ENCODE data around the gene SNTG2.

The SNTG2 gene

DNA sequence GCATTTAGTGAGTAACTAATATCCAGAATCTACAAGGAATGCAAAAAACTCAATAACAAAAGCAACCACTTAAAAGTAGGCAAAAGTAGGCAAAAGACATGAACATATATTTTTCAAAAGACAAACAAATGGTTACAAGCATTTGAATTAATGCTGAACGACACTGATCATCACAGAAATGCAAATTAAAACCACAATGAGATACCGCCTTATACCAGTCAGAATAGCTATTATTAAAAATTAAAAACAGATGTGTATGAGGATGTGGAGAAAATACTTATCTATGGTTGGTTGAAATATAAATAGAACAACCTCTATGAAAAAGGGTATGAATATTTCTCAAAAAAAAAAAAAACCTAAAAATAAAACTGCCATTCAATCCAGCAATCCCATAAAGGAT is 51.7 kb downstream of the SNTG2 start:
- no peaks in the 10 kb centered on the region for H4K20me1 ChIP-seq (ENCODE audit: control insufficient read depth, insufficient read depth, low read depth, low read length)
- H3K4me2 ChIP-seq (ENCODE audit: low read length): no peak overlapping the region
- no peaks in the 10 kb centered on the region for H3K36me3 ChIP-seq (ENCODE audit: control insufficient read depth, low read length)
- TF ChIP-seq, protein P1, sequence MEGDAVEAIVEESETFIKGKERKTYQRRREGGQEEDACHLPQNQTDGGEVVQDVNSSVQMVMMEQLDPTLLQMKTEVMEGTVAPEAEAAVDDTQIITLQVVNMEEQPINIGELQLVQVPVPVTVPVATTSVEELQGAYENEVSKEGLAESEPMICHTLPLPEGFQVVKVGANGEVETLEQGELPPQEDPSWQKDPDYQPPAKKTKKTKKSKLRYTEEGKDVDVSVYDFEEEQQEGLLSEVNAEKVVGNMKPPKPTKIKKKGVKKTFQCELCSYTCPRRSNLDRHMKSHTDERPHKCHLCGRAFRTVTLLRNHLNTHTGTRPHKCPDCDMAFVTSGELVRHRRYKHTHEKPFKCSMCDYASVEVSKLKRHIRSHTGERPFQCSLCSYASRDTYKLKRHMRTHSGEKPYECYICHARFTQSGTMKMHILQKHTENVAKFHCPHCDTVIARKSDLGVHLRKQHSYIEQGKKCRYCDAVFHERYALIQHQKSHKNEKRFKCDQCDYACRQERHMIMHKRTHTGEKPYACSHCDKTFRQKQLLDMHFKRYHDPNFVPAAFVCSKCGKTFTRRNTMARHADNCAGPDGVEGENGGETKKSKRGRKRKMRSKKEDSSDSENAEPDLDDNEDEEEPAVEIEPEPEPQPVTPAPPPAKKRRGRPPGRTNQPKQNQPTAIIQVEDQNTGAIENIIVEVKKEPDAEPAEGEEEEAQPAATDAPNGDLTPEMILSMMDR (IDR thresholded peaks at IDR 0.05; ENCODE audit: low read depth, low read length, poor library complexity, severe bottlenecking): no peak
- TF ChIP-seq EZH2phosphoT487 (IDR thresholded peaks at IDR 0.05; ENCODE audit: borderline replicate concordance, low read length): no peak
- H3K4me1 ChIP-seq (ENCODE audit: control insufficient read depth, low read length): no peaks in the 10 kb centered on the region
- no peaks in the 10 kb centered on the region for H3F3A ChIP-seq (ENCODE audit: control insufficient read depth, insufficient read depth)
- no peaks in the 10 kb centered on the region for H3K79me2 ChIP-seq (ENCODE audit: control insufficient read depth, low read length)
- H3K4me3 ChIP-seq (ENCODE audit: low read length): no peak overlapping the region
- H3K27ac ChIP-seq (ENCODE audit: low read depth, low read length): no peak overlapping the region
- H3K27me3 ChIP-seq (ENCODE audit: control insufficient read depth, low read length): no peaks in the 10 kb centered on the region
- H3K9me2 ChIP-seq (replicated peaks; ENCODE audit: control insufficient read depth, low read length): no peaks in the 10 kb centered on the region
- no peaks in the 10 kb centered on the region for H3K9me3 ChIP-seq (ENCODE audit: control insufficient read depth, insufficient read depth, low read length)

DNA sequence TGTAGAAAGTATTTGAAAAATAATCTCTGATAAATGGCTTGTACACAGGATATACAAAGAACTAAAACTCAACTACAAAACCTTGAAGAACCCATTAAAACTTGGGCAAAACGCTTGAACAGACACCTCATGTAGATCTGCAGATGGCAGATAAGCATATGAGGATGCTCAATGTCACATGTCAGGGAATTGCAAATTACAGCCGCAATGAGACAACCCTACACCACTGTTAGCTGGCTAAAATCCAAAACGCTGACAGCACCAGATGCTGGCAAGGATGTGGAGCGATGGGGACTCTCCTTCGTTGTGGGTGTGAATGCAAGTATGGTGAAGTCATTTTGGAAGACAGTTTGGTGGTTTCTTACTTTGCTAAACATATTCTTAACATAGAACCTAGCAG is 53.7 kb downstream of the SNTG2 start:
- Histone ChIP-seq H4K20me1 (ENCODE audit: control insufficient read depth, insufficient read depth, low read depth, low read length) (no peaks in the 10 kb centered on the region), H3K36me3 (ENCODE audit: control insufficient read depth, low read length) (no peaks in the 10 kb centered on the region), H3K9me3 (ENCODE audit: control insufficient read depth, insufficient read depth, low read length) (no peaks in the 10 kb centered on the region), H3K27me3 (ENCODE audit: control insufficient read depth, low read length) (no peaks in the 10 kb centered on the region), H3K4me3 (ENCODE audit: low read length) (no peak overlapping the region), H3K4me1 (ENCODE audit: control insufficient read depth, low read length) (no peaks in the 10 kb centered on the region), H3K79me2 (ENCODE audit: control insufficient read depth, low read length) (no peaks in the 10 kb centered on the region), H3K4me2 (ENCODE audit: low read length) (no peak overlapping the region), H3F3A (ENCODE audit: control insufficient read depth, insufficient read depth) (no peaks in the 10 kb centered on the region), H3K27ac (ENCODE audit: low read depth, low read length) (no peak overlapping the region), H3K9me2 (replicated peaks; ENCODE audit: control insufficient read depth, low read length) (no peaks in the 10 kb centered on the region)
- TF ChIP-seq, protein P1 (IDR thresholded peaks at IDR 0.05; ENCODE audit: low read depth, low read length, poor library complexity, severe bottlenecking): no peak
- no peak for TF ChIP-seq EZH2phosphoT487 (IDR thresholded peaks at IDR 0.05; ENCODE audit: borderline replicate concordance, low read length)

DNA sequence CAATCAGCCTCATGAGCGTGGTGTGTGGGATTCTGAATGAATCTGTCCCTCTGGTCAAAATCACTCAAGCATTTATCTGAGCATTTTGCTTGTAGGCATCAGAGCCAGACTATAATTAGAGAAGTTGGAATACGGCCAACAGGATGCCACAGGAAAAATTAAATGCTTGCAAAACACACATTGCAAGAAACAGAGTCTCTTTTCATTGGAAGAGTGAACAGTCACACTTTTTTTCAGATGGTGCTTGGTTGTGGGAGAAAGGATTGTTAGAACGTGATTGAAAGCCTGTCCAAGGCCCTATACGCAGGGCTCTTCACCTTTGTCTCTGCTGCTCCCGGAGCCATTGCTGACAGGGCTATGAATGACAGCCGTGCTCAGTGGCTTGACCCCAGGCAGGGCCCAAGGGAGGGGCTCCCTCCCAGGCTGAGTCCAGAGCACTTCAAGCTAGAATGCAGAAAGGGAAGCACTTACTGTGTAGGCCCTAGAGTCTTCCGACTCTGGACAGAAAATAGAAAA is 59.8 kb downstream of the SNTG2 start:
- TF ChIP-seq, protein P1 (IDR thresholded peaks at IDR 0.05; ENCODE audit: low read depth, low read length, poor library complexity, severe bottlenecking): no peak
- no peak for TF ChIP-seq EZH2phosphoT487 (IDR thresholded peaks at IDR 0.05; ENCODE audit: borderline replicate concordance, low read length)
- H3K9me2 ChIP-seq (replicated peaks; ENCODE audit: control insufficient read depth, low read length): no peaks in the 10 kb centered on the region
- no peaks in the 10 kb centered on the region for H4K20me1 ChIP-seq (ENCODE audit: control insufficient read depth, insufficient read depth, low read depth, low read length)
- H3K9me3 ChIP-seq (ENCODE audit: control insufficient read depth, insufficient read depth, low read length): no peaks in the 10 kb centered on the region
- no peak overlapping the region for H3K27ac ChIP-seq (ENCODE audit: low read depth, low read length)
- no peak overlapping the region for H3K4me2 ChIP-seq (ENCODE audit: low read length)
- no peaks in the 10 kb centered on the region for H3K79me2 ChIP-seq (ENCODE audit: control insufficient read depth, low read length)
- no peaks in the 10 kb centered on the region for H3F3A ChIP-seq (ENCODE audit: control insufficient read depth, insufficient read depth)
- no peaks in the 10 kb centered on the region for H3K4me1 ChIP-seq (ENCODE audit: control insufficient read depth, low read length)
- H3K4me3 ChIP-seq (ENCODE audit: low read length): no peak overlapping the region
- H3K27me3 ChIP-seq (ENCODE audit: control insufficient read depth, low read length): no peaks in the 10 kb centered on the region
- H3K36me3 ChIP-seq (ENCODE audit: control insufficient read depth, low read length): no peaks in the 10 kb centered on the region

Data from DOHH2 (cell line).